Measurements from ENCODE around the gene SCFD2.

SCFD2 gene

GRCh38 chr4:52844596-52844995, 521.3 kb downstream of the SCFD2 start:
- H3K9ac ChIP-seq (ENCODE audit: low read depth, low read length) = no peak overlapping the region
- no peaks in the 10 kb centered on the region for H3K9me3 ChIP-seq (replicated peaks; ENCODE audit: low read length)
- no peaks in the 10 kb centered on the region for H3K27me3 ChIP-seq (ENCODE audit: control insufficient read depth, insufficient read depth, low read length)
- no peak overlapping the region for H3K4me2 ChIP-seq (ENCODE audit: low read length)
- H3K4me1 ChIP-seq (ENCODE audit: control insufficient read depth, insufficient read depth, low read length) = no peaks in the 10 kb centered on the region
- no peak overlapping the region for H3K4me3 ChIP-seq (ENCODE audit: low read length)
- H3K36me3 ChIP-seq (ENCODE audit: insufficient read depth, low read length) = no peaks in the 10 kb centered on the region

GRCh38 chr4:52843958-52844357, 521.9 kb downstream of the SCFD2 start:
- H3K4me3 ChIP-seq (ENCODE audit: low read length) = no peak overlapping the region
- H3K4me2 ChIP-seq (ENCODE audit: low read length) = no peak overlapping the region
- H3K4me1 ChIP-seq (ENCODE audit: control insufficient read depth, insufficient read depth, low read length) = no peaks in the 10 kb centered on the region
- no peak overlapping the region for H3K9ac ChIP-seq (ENCODE audit: low read depth, low read length)
- no peaks in the 10 kb centered on the region for H3K27me3 ChIP-seq (ENCODE audit: control insufficient read depth, insufficient read depth, low read length)
- no peaks in the 10 kb centered on the region for H3K9me3 ChIP-seq (replicated peaks; ENCODE audit: low read length)
- H3K36me3 ChIP-seq (ENCODE audit: insufficient read depth, low read length) = no peaks in the 10 kb centered on the region

- Histone ChIP-seq H3K4me3 (ENCODE audit: low read length) (no peak overlapping the region), H3K4me1 (ENCODE audit: control insufficient read depth, insufficient read depth, low read length) (peaks cover 2% of the 10 kb centered on the region), H3K4me2 (ENCODE audit: low read length) (no peak overlapping the region), H3K9me3 (replicated peaks; ENCODE audit: low read length) (no peaks in the 10 kb centered on the region), H3K27me3 (ENCODE audit: control insufficient read depth, insufficient read depth, low read length) (no peaks in the 10 kb centered on the region), H3K9ac (ENCODE audit: low read depth, low read length) (no peak overlapping the region), H3K36me3 (ENCODE audit: insufficient read depth, low read length) (no peaks in the 10 kb centered on the region)
These were observed 522.5 kb downstream of the SCFD2 start for GRCh38 chr4:52843351-52843750.

- Histone ChIP-seq H3K36me3 (ENCODE audit: insufficient read depth, low read length) (no peaks in the 10 kb centered on the region), H3K4me3 (ENCODE audit: low read length) (no peak overlapping the region), H3K27me3 (ENCODE audit: control insufficient read depth, insufficient read depth, low read length) (no peaks in the 10 kb centered on the region), H3K4me2 (ENCODE audit: low read length) (no peak overlapping the region), H3K9me3 (replicated peaks; ENCODE audit: low read length) (no peaks in the 10 kb centered on the region), H3K4me1 (ENCODE audit: control insufficient read depth, insufficient read depth, low read length) (peaks cover 8% of the 10 kb centered on the region), H3K9ac (ENCODE audit: low read depth, low read length) (no peak overlapping the region)
These were observed 523.1 kb downstream of the SCFD2 start for GRCh38 chr4:52842792-52843191.

GRCh38 chr4:52841682-52842456, 524.0 kb downstream of the SCFD2 start:
- H3K4me2 ChIP-seq (ENCODE audit: low read length) = no peak overlapping the region
- no peaks in the 10 kb centered on the region for H3K9me3 ChIP-seq (replicated peaks; ENCODE audit: low read length)
- no peak overlapping the region for H3K9ac ChIP-seq (ENCODE audit: low read depth, low read length)
- peaks cover 12% of the 10 kb centered on the region for H3K4me1 ChIP-seq (ENCODE audit: control insufficient read depth, insufficient read depth, low read length)
- H3K4me3 ChIP-seq (ENCODE audit: low read length) = no peak overlapping the region
- H3K36me3 ChIP-seq (ENCODE audit: insufficient read depth, low read length) = no peaks in the 10 kb centered on the region
- no peaks in the 10 kb centered on the region for H3K27me3 ChIP-seq (ENCODE audit: control insufficient read depth, insufficient read depth, low read length)

- no peaks in the 10 kb centered on the region for H3K36me3 ChIP-seq (ENCODE audit: insufficient read depth, low read length)
- H3K27me3 ChIP-seq (ENCODE audit: control insufficient read depth, insufficient read depth, low read length) = no peaks in the 10 kb centered on the region
- peaks cover 12% of the 10 kb centered on the region for H3K4me1 ChIP-seq (ENCODE audit: control insufficient read depth, insufficient read depth, low read length)
- H3K9me3 ChIP-seq (replicated peaks; ENCODE audit: low read length) = no peaks in the 10 kb centered on the region
- no peak overlapping the region for H3K9ac ChIP-seq (ENCODE audit: low read depth, low read length)
- H3K4me2 ChIP-seq (ENCODE audit: low read length) = no peak overlapping the region
- no peak overlapping the region for H3K4me3 ChIP-seq (ENCODE audit: low read length)
These were observed 525.1 kb downstream of the SCFD2 start for GRCh38 chr4:52840531-52841370.

GRCh38 chr4:52838729-52839586, 526.9 kb downstream of the SCFD2 start:
- Histone ChIP-seq H3K27me3 (ENCODE audit: control insufficient read depth, insufficient read depth, low read length) (no peaks in the 10 kb centered on the region), H3K4me2 (ENCODE audit: low read length) (no peak overlapping the region), H3K4me3 (ENCODE audit: low read length) (no peak overlapping the region), H3K9ac (ENCODE audit: low read depth, low read length) (no peak overlapping the region), H3K4me1 (ENCODE audit: control insufficient read depth, insufficient read depth, low read length) (peaks cover 12% of the 10 kb centered on the region), H3K36me3 (ENCODE audit: insufficient read depth, low read length) (no peaks in the 10 kb centered on the region), H3K9me3 (replicated peaks; ENCODE audit: low read length) (no peaks in the 10 kb centered on the region)

GRCh38 chr4:52837716-52838558, 527.9 kb downstream of the SCFD2 start:
- Histone ChIP-seq H3K4me3 (ENCODE audit: low read length) (peak overlapping the region; percentile 38), H3K27me3 (ENCODE audit: control insufficient read depth, insufficient read depth, low read length) (no peaks in the 10 kb centered on the region), H3K4me2 (ENCODE audit: low read length) (peak overlapping the region; percentile 47), H3K9me3 (replicated peaks; ENCODE audit: low read length) (no peaks in the 10 kb centered on the region), H3K9ac (ENCODE audit: low read depth, low read length) (no peak overlapping the region), H3K4me1 (ENCODE audit: control insufficient read depth, insufficient read depth, low read length) (peaks cover 12% of the 10 kb centered on the region), H3K36me3 (ENCODE audit: insufficient read depth, low read length) (no peaks in the 10 kb centered on the region)

GRCh38 chr4:52836678-52837077, 529.2 kb downstream of the SCFD2 start:
- Histone ChIP-seq H3K36me3 (ENCODE audit: insufficient read depth, low read length) (no peaks in the 10 kb centered on the region), H3K9ac (ENCODE audit: low read depth, low read length) (no peak overlapping the region)

GRCh38 chr4:52836120-52836519, 529.7 kb downstream of the SCFD2 start:
- H3K36me3 ChIP-seq (ENCODE audit: insufficient read depth, low read length) = no peaks in the 10 kb centered on the region
- no peak overlapping the region for H3K4me2 ChIP-seq (ENCODE audit: low read length)
- no peaks in the 10 kb centered on the region for H3K9me3 ChIP-seq (replicated peaks; ENCODE audit: low read length)
- no peak overlapping the region for H3K9ac ChIP-seq (ENCODE audit: low read depth, low read length)
- peaks cover 4% of the 10 kb centered on the region for H3K27me3 ChIP-seq (ENCODE audit: control insufficient read depth, insufficient read depth, low read length)
- peaks cover 12% of the 10 kb centered on the region for H3K4me1 ChIP-seq (ENCODE audit: control insufficient read depth, insufficient read depth, low read length)
- H3K4me3 ChIP-seq (ENCODE audit: low read length) = no peak overlapping the region

More at GRCh38 chr4:52836678-52837077, 529.2 kb downstream of the SCFD2 start:
- Histone ChIP-seq H3K4me2 (ENCODE audit: low read length) (no peak overlapping the region), H3K4me1 (ENCODE audit: control insufficient read depth, insufficient read depth, low read length) (peaks cover 12% of the 10 kb centered on the region), H3K9me3 (replicated peaks; ENCODE audit: low read length) (no peaks in the 10 kb centered on the region), H3K4me3 (ENCODE audit: low read length) (no peak overlapping the region), H3K27me3 (ENCODE audit: control insufficient read depth, insufficient read depth, low read length) (no peaks in the 10 kb centered on the region)
